ENCODE measurements around the gene CXCL1. TPM values are rescaled to one million over a fixed set of nuclear protein-coding genes. Genes with fewer than 3 reads are reported as not detected.

CXCL1 gene
- total and polyA plus RNA-seq, 7 donors, result 0.26 to 4.2 (median 1.6) TPM

- 44 to 66% (median 63%) methylated on average over 2 of the region's 2 CpGs for WGBS, 3 donors
- Histone ChIP-seq H3K4me1 (no peaks in the 10 kb centered on the region), H3K9me3 (no peaks in the 10 kb centered on the region), H3K27ac (no peak overlapping the region), H3K4me3 (no peak overlapping the region), H3K27me3 (ENCODE audit: insufficient read depth in 3 of 3, low read length in 2 of 3) (peaks cover 0 to 10% (median 10%) of the 10 kb centered on the region in 3 donors), H3K36me3 (ENCODE audit: insufficient read depth in 1 of 2, low read depth in 1 of 2) (no peaks in the 10 kb centered on the region)
- TF ChIP-seq, protein P1, sequence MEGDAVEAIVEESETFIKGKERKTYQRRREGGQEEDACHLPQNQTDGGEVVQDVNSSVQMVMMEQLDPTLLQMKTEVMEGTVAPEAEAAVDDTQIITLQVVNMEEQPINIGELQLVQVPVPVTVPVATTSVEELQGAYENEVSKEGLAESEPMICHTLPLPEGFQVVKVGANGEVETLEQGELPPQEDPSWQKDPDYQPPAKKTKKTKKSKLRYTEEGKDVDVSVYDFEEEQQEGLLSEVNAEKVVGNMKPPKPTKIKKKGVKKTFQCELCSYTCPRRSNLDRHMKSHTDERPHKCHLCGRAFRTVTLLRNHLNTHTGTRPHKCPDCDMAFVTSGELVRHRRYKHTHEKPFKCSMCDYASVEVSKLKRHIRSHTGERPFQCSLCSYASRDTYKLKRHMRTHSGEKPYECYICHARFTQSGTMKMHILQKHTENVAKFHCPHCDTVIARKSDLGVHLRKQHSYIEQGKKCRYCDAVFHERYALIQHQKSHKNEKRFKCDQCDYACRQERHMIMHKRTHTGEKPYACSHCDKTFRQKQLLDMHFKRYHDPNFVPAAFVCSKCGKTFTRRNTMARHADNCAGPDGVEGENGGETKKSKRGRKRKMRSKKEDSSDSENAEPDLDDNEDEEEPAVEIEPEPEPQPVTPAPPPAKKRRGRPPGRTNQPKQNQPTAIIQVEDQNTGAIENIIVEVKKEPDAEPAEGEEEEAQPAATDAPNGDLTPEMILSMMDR (IDR thresholded peaks at IDR 0.05), result no peak
- DNase-seq (no peak), ATAC-seq (no peak)
- intact Hi-C loops (cut with DNase I), result no loop called here
These were observed 3.3 kb downstream of the CXCL1 start for GRCh38 chr4:73872316-73873108.

GRCh38 chr4:73874386-73874785 lies 5.2 kb downstream of the CXCL1 start:
- no peak for ATAC-seq
- Histone ChIP-seq H3K36me3 (ENCODE audit: insufficient read depth in 1 of 2, low read depth in 1 of 2) (no peaks in the 10 kb centered on the region), H3K4me3 (no peak overlapping the region), H3K9me3 (no peaks in the 10 kb centered on the region), H3K27me3 (ENCODE audit: insufficient read depth in 3 of 3, low read length in 2 of 3) (peaks cover 0 to 5% (median 3%) of the 10 kb centered on the region in 3 donors), H3K27ac (no peak overlapping the region), H3K4me1 (no peaks in the 10 kb centered on the region)
- TF ChIP-seq, protein P1 (IDR thresholded peaks at IDR 0.05), result no peak
- no peak for DNase-seq
- intact Hi-C loops (cut with DNase I), result no loop called here
- WGBS, 3 donors, result 78 to 85% (median 82%) methylated on average over 2 of the region's 2 CpGs

GRCh38 chr4:73875401-73875800 lies 6.2 kb downstream of the CXCL1 start:
- DNase-seq, result no peak
- ATAC-seq, result no peak
- Histone ChIP-seq H3K9me3 (no peaks in the 10 kb centered on the region), H3K27me3 (ENCODE audit: insufficient read depth in 3 of 3, low read length in 2 of 3) (no peaks in the 10 kb centered on the region), H3K4me1 (no peaks in the 10 kb centered on the region), H3K27ac (no peak overlapping the region), H3K4me3 (no peak overlapping the region), H3K36me3 (ENCODE audit: insufficient read depth in 1 of 2, low read depth in 1 of 2) (no peaks in the 10 kb centered on the region)
- intact Hi-C loops (cut with DNase I), result no loop called here
- 90 to 92% (median 91%) methylated on average over 1 of the region's 1 CpG for WGBS, 3 donors
- TF ChIP-seq, protein P1 (IDR thresholded peaks at IDR 0.05), result no peak

DNA sequence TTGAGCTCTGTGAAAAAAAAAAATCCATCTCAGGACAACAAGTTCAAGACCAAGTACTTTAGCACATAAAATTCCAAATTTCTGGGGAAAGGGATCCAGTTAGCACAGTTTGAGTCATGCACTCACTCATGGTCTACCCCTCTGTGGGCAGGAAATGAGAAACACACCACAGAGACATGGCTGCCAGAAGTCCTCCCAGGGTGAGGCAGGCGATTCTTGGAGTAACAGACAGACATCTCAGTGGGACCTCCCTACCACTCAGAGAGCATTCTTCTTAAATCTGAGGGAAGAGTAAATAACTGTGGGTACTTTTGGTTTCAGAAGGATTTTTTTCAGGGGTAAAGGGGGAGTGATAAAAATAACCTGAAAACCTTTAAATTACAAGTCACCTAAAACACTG lies 14.1 kb downstream of the CXCL1 start:
- ATAC-seq (no peak), DNase-seq (no peak)
- H3K4me3 ChIP-seq, result no peak overlapping the region
- WGBS, 3 donors, result 43 to 68% (median 49%) methylated on average over 1 of the region's 1 CpG
- H3K27ac ChIP-seq, result no peak overlapping the region
- no peaks in the 10 kb centered on the region for H3K4me1 ChIP-seq
- peaks cover 0 to 2% (median 0%) of the 10 kb centered on the region in 3 donors for H3K27me3 ChIP-seq (ENCODE audit: insufficient read depth in 3 of 3, low read length in 2 of 3)
- intact Hi-C loops (cut with DNase I), result no loop called here
- H3K36me3 ChIP-seq (ENCODE audit: insufficient read depth in 1 of 2, low read depth in 1 of 2), result no peaks in the 10 kb centered on the region
- TF ChIP-seq, protein P1 (IDR thresholded peaks at IDR 0.05), result no peak
- no peaks in the 10 kb centered on the region for H3K9me3 ChIP-seq
